ENCODE data around the gene RWDD2A.

The RWDD2A gene

DNA sequence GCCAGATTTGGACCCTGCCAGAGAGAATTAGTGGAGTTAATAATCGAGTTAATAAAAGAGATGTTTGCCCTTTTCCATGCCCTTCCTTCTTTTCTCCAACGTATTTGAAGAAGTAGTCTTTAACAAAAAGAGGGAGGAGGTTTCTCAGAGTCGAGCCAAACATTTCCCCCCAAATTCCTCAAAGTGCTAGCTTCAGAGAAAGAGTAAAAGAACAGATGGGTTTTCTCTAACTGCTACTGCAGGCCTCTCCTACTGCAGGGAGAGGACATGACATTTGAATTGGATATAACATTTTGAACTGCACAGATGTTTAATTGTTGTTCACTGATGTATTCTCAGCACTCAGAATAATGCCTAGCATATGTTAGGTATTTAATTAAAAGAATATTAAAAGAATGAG lies 25.5 kb downstream of the RWDD2A start:
- no peak for TF ChIP-seq POLR2A (IDR thresholded peaks at IDR 0.05; ENCODE audit: low read depth, low read length)
- FAIRE-seq (no peak), DNase-seq (ENCODE audit: insufficient read length, low spot score) (no peak)

DNA sequence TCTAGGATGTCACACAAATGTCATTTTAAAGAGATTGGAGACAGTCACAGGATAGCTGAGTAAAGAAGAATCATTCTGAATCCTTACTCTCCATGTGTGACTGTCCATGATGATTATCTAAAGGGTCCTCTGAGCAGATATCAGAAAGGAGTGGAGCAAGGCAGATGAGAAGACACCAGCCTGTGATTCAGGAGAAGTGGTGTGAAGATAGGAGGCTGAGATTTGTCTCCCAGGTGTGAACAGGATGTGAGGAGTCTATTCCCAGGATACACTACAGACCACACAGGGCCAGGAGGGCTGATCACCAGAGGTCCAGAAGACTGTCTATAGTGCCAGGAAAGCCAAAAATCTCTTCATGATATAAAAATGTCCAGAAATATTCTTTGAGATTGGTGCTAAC lies 27.0 kb downstream of the RWDD2A start:
- TF ChIP-seq POLR2A (IDR thresholded peaks at IDR 0.05; ENCODE audit: low read depth, low read length) = no peak
- DNase-seq (ENCODE audit: insufficient read length, low spot score) (no peak), FAIRE-seq (no peak)

DNA sequence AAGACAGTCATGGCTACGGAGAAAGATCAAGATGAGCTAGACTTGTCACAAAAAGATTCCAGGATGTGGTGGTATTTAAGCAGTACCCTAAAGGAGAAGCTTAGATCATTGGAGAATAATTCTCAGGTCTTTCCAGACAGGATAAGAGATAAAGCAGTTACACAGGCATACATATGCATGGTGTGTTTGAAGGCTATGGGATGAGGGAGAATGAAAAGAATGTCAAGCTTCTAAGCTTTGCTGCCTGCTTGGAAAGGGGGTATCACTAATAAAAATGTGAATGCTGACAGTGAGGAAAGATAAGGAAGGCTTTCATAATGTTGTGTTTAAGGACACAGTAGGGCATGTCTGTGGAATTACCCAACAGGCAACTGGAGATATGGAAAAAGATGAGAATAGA lies 28.1 kb downstream of the RWDD2A start:
- no peak for DNase-seq (ENCODE audit: insufficient read length, low spot score)
- no peak for TF ChIP-seq POLR2A (IDR thresholded peaks at IDR 0.05; ENCODE audit: low read depth, low read length)
- FAIRE-seq = no peak

DNA sequence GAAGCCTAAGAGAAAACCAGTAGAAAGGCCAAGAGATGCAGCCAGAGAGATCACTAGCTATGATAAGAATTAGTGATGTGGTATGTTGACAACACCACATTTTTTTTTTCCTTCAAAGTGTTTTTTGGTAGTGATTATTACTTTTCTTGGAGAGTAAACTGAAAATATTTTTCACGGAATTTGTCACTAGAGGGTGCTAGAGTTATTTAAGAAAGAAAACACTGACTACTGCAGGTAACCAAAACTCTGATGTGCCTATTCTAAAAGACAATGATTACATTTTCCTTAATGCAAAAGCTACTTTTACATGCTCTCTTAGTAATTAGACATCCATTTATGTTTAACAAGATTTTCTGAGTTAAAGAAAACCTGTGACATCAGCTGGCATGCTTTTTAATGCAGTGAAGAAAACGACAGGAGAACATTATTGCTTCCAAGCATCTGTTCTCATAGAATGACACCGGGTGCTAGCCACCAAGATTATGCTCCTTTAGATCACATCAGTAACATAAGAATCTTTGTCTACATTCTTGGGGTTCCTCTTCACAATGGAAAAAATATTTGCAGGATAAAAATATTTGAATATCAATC lies 28.8 kb downstream of the RWDD2A start:
- DNase-seq (ENCODE audit: insufficient read length, low spot score) (no peak), FAIRE-seq (peak; percentile 67)
- TF ChIP-seq POLR2A (IDR thresholded peaks at IDR 0.05; ENCODE audit: low read depth, low read length) = no peak

DNA sequence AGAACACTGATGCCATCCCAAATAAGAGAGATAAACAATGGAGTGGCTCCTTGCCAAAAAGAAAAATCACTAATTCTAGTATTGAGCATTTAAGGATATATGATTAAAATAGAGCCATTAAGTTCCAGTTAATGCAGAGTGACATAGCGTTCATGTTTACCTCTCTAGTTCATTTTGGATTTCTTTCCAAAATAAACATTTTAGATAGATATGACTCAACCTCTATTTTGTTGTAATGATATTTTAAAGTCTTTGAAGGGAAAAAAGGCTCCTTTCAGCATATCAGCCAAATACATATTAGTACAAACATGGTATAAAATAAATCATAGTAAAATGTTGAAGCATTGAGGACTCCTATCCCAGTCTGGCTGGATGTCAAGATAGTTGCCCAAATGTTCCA lies 33.4 kb downstream of the RWDD2A start:
- no peak for FAIRE-seq
- no peak for DNase-seq (ENCODE audit: insufficient read length, low spot score)
- no peak for TF ChIP-seq POLR2A (IDR thresholded peaks at IDR 0.05; ENCODE audit: low read depth, low read length)

DNA sequence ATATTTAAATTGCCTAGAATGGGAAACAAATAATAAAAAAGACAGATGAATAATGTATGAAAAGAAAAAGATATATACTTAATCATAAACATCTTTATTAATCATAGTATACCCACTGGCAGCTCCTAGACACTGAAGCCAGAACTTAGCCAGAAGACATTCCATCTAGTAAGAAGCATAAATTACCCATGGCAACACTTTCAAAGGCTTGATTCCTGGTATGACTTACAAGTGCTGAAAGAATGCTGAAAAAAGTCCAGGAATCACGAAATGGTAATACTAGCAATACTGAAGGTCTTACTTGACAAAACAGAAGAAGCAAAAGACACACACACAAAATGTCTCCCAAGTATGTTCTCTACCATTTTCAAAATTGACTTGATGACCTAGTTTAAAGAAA lies 38.0 kb downstream of the RWDD2A start:
- no peak for DNase-seq (ENCODE audit: insufficient read length, low spot score)
- no peak for TF ChIP-seq POLR2A (IDR thresholded peaks at IDR 0.05; ENCODE audit: low read depth, low read length)
- FAIRE-seq = no peak

DNA sequence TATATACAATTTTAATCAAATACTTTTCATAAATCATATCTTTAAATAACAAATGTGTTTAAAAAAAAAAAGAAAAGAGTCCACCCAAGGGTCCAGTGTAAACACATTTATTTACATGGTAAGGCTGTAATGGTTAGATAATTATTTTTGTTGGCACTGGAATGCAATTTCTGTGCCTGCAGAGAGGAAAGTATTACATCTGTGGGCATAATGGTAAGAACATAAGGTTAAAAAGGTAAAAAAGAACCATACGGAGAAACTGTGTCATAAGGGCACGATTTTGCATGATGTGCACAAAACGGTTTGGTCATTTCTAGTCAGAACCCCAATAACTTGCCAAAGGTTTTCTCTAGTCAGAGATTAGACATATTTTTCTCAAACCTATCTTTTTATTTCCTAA lies 54.3 kb downstream of the RWDD2A start:
- TF ChIP-seq POLR2A (IDR thresholded peaks at IDR 0.05; ENCODE audit: low read depth, low read length) = no peak
- no peak for FAIRE-seq
- no peak for DNase-seq (ENCODE audit: insufficient read length, low spot score)
